ENCODE data around the gene ATP9B.

- TF ChIP-seq JUND (IDR thresholded peaks at IDR 0.05; ENCODE audit: low read depth, low read length) (no peak), EGR1 (IDR thresholded peaks at IDR 0.05; ENCODE audit: borderline replicate concordance in 1 of 2, low read depth in 2 of 2, low read length in 2 of 2) (no peak), SIN3A (IDR thresholded peaks at IDR 0.05; ENCODE audit: low read depth, low read length) (no peak), ZBTB33 (IDR thresholded peaks at IDR 0.05) (no peak), YY1 (IDR thresholded peaks at IDR 0.05; ENCODE audit: low read depth, low read length) (no peak)
Observed at GRCh38 chr18:79318142-79318673, 249.0 kb downstream of the ATP9B start.
